A673 (cell line): ENCODE measurements around the gene ROR1. TPM values are rescaled to one million over a fixed set of nuclear protein-coding genes. Genes with fewer than 3 reads are reported as not detected.

Source experiments
- BruUV-seq: library from RNA; stranded (reverse); fragments of 400-500 nt; replicated peaks from 2 replicates; lab custom pipeline; 2021; lab: Mats Ljungman, UMichigan
- CTCF ChIA-PET: fragments of 300-600 bp; sonication (Branson Sonifier 250); formaldehyde crosslinking; loops from one replicate; lab custom pipeline; 2022; ENCODE audit warnings: antibody characterized with exemption; lab: Charles Lee
- POLR2A ChIA-PET: fragments of 300-600 bp; sonication (Branson Sonifier 250); formaldehyde crosslinking; loops from one replicate; lab custom pipeline; 2022; ENCODE audit warnings: antibody characterized with exemption; ENCODE audit not compliant: low non-redundant PET; lab: Charles Lee
- DNase-seq: peaks from one replicate; pipeline ENCODE4 v3.0.0-alpha.2; 2015; ENCODE audit warnings: low spot score
- H3K27ac ChIP-seq: fragments of 200-600 bp; sonication (generic); 2 replicates; pipeline ENCODE4 v1.5.1; 2016; ENCODE audit warnings: mixed run types, low read depth, mild to moderate bottlenecking, mixed read lengths, antibody characterized with exemption, low read length; ENCODE audit not compliant: poor library complexity, severe bottlenecking
- H3K27me3 ChIP-seq: fragments of 200-600 bp; sonication (generic); replicated peaks from 2 replicates; pipeline ENCODE4 v1.6.1; 2017; ENCODE audit warnings: mixed run types, low read depth, mild to moderate bottlenecking, mixed read lengths, antibody characterized with exemption, low read length; ENCODE audit not compliant: insufficient read depth, poor library complexity
- H3K36me3 ChIP-seq: fragments of 200-600 bp; sonication (generic); 2 replicates; pipeline ENCODE4 v1.6.1; 2016; ENCODE audit warnings: mixed run types, mild to moderate bottlenecking, mixed read lengths, antibody characterized with exemption, low read length; ENCODE audit not compliant: insufficient read depth, poor library complexity, severe bottlenecking
- H3K4me1 ChIP-seq: fragments of 200-600 bp; sonication (generic); 2 replicates; pipeline ENCODE4 v1.6.1; 2017; ENCODE audit warnings: mixed run types, mild to moderate bottlenecking, mixed read lengths, antibody characterized with exemption, low read length; ENCODE audit not compliant: insufficient read depth, poor library complexity, severe bottlenecking
- H3K4me3 ChIP-seq: fragments of 200-600 bp; sonication (generic); 2 replicates; pipeline ENCODE4 v1.5.1; 2016; ENCODE audit warnings: low read depth, mixed run types, mild to moderate bottlenecking, mixed read lengths, low read length; ENCODE audit not compliant: poor library complexity, severe bottlenecking
- H3K9me3 ChIP-seq: fragments of 200-600 bp; sonication (generic); 2 replicates; pipeline ENCODE4 v1.6.1; 2016; ENCODE audit warnings: mixed run types, low read depth, mild to moderate bottlenecking, mixed read lengths, antibody characterized with exemption, low read length; ENCODE audit not compliant: poor library complexity, severe bottlenecking
- CTCF ChIP-seq: fragments of 300-800, 200-600 bp; sonication (generic); conservative IDR thresholded peaks from 2 replicates; pipeline ENCODE4 v1.5.1; 2017; ENCODE audit warnings: low read depth, mild to moderate bottlenecking, antibody characterized with exemption, low read length, moderate library complexity, mixed read lengths
- EZH2 ChIP-seq: fragments of 200-600 bp; sonication (generic); IDR thresholded peaks from 2 replicates; pipeline ENCODE4 v1.6.1; 2017; ENCODE audit warnings: borderline replicate concordance, low read depth, mild to moderate bottlenecking, mixed read lengths, antibody characterized with exemption, low read length; ENCODE audit not compliant: poor library complexity, severe bottlenecking
- intact Hi-C: fragments of 100-400 bp; cut with micrococcal nuclease; formaldehyde crosslinking; loops from one replicate; pipeline ENCODE4 v1.10.0; 2022; ENCODE audit not compliant: unreplicated experiment
- total RNA-seq: library from RNA; stranded (reverse); gene quantifications from 2 replicates; pipeline ENCODE4 v1.2.3, GENCODE V29; 2021

The ROR1 gene
- total RNA-seq, 1 experiment from 2014 or later, result 7.4 TPM

- TF ChIP-seq CTCF (no peak), EZH2 (no peak)
- CTCF ChIA-PET, result no interaction called here
- intact Hi-C loops, result no loop called here
Observed at GRCh38 chr1:64176659-64177058, 402.8 kb downstream of the ROR1 start.

GRCh38 chr1:64179588-64179987 lies 405.8 kb downstream of the ROR1 start:
- H3K9me3 ChIP-seq, result no peaks in the 10 kb centered on the region
- H3K4me3 ChIP-seq, result no peak overlapping the region
- CTCF ChIA-PET, result no interaction called here
- peaks cover 9% of the 10 kb centered on the region for H3K4me1 ChIP-seq
- no TSS peak for BruUV-seq
- POLR2A ChIA-PET, result no interaction called here
- DNase-seq, result no peak
- H3K36me3 ChIP-seq, result no peaks in the 10 kb centered on the region
- H3K27ac ChIP-seq, result no peak overlapping the region
- intact Hi-C loops, result no loop called here
- H3K27me3 ChIP-seq, result no peaks in the 10 kb centered on the region
- TF ChIP-seq EZH2, result no peak
- no peak for TF ChIP-seq CTCF

More at GRCh38 chr1:64176659-64177058, 402.8 kb downstream of the ROR1 start:
- no TSS peak for BruUV-seq
- Histone ChIP-seq H3K27ac (no peak overlapping the region), H3K4me3 (no peak overlapping the region), H3K4me1 (peaks cover 28% of the 10 kb centered on the region), H3K27me3 (no peaks in the 10 kb centered on the region), H3K9me3 (no peaks in the 10 kb centered on the region), H3K36me3 (no peaks in the 10 kb centered on the region)
- POLR2A ChIA-PET, result no interaction called here
- DNase-seq, result no peak

- TF ChIP-seq EZH2, result no peak
- TF ChIP-seq CTCF, result no peak
- no peaks in the 10 kb centered on the region for H3K36me3 ChIP-seq
- no peak overlapping the region for H3K4me3 ChIP-seq
- H3K27me3 ChIP-seq, result no peaks in the 10 kb centered on the region
- no peak for DNase-seq
- H3K4me1 ChIP-seq, result peaks cover 9% of the 10 kb centered on the region
- ChIA-PET CTCF (interaction anchor here (0.9 kb wide), 1 partner anchor 519 kb away, joined by 3 read pairs; no protein-coding TSS in a partner anchor), POLR2A (interaction anchor here (0.6 kb wide), 1 partner anchor 564 kb away, joined by 7 read pairs; no protein-coding TSS in a partner anchor)
- H3K9me3 ChIP-seq, result no peaks in the 10 kb centered on the region
- H3K27ac ChIP-seq, result no peak overlapping the region
- intact Hi-C loops, result no loop called here
- BruUV-seq, result no TSS peak
Observed at GRCh38 chr1:64182207-64182606, 408.4 kb downstream of the ROR1 start.
